Testis (tissue), 2 donors: Measurements from ENCODE around the gene TUBB4A.

Experiments
- CTCF ChIP-seq, 3 experiments: fragments of 450-650 bp in 2 of 3; fragments of 200-600 bp in 1 of 3; sonication (generic) in 1 of 3; IDR thresholded peaks; one replicate each; pipeline ENCODE4 v1.5.1; 2016 to 2019; ENCODE audit warnings: antibody characterized with exemption in 3 of 3, mild to moderate bottlenecking in 2 of 3, moderate library complexity in 1 of 3
- POLR2A ChIP-seq: fragments of 450-650 bp; IDR thresholded peaks from one replicate; pipeline ENCODE4 v1.6.1; 2017; ENCODE audit warnings: antibody characterized with exemption, mild to moderate bottlenecking, moderate library complexity

- no peak for TF ChIP-seq POLR2A
- no peak for TF ChIP-seq CTCF (IDR thresholded peaks at IDR 0.05)
Observed at GRCh38 chr19:6514089-6514488, 12.0 kb upstream of the TUBB4A start.
